ENCODE data around the gene BARHL2.

BARHL2 gene

GRCh38 chr1:90706437-90707362 is 10.4 kb downstream of the BARHL2 start:
- Histone ChIP-seq H3K36me3 (ENCODE audit: insufficient read depth, low read length) (no peaks in the 10 kb centered on the region), H3K27ac (ENCODE audit: low read depth, low read length) (no peak overlapping the region), H3K9me3 (ENCODE audit: low read length) (no peaks in the 10 kb centered on the region), H3K4me3 (ENCODE audit: low read depth in 1 of 2, low read length in 2 of 2) (peak overlapping the region in 1 of 2 donors; percentile 26), H3K27me3 (ENCODE audit: control insufficient read depth in 1 of 2, insufficient read depth in 2 of 2, low read length in 2 of 2) (peaks cover 77 to 83% of the 10 kb centered on the region in 2 donors), H3K9ac (ENCODE audit: low read length) (no peak overlapping the region), H3K4me1 (ENCODE audit: insufficient read depth, low read length) (peaks cover 10% of the 10 kb centered on the region)

DNA sequence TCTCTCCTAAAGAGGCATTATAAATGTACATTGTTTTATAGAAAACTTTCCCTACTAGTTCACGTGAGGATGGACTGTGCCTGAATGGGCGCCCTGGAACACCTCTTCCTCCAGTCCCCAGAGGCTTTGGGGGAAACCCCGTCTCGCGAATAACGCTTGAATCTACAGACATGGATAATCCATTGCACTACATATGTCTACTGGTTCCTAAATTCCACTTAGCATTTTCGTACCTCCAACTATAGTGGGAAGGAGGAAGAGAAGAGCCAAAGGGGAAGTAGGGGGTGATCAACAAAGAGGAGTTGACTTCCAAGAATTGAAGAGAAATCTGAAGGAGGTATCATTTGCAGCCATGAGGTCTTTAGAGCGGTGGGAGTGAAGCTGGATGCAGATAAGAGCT is 11.1 kb downstream of the BARHL2 start:
- no peak overlapping the region for H3K4me3 ChIP-seq (ENCODE audit: low read depth in 1 of 2, low read length in 2 of 2)
- H3K36me3 ChIP-seq (ENCODE audit: insufficient read depth, low read length): no peaks in the 10 kb centered on the region
- H3K4me1 ChIP-seq (ENCODE audit: insufficient read depth, low read length): peaks cover 10% of the 10 kb centered on the region
- no peaks in the 10 kb centered on the region for H3K9me3 ChIP-seq (ENCODE audit: low read length)
- peaks cover 72 to 79% of the 10 kb centered on the region in 2 donors for H3K27me3 ChIP-seq (ENCODE audit: control insufficient read depth in 1 of 2, insufficient read depth in 2 of 2, low read length in 2 of 2)
- H3K27ac ChIP-seq (ENCODE audit: low read depth, low read length): no peak overlapping the region
- H3K9ac ChIP-seq (ENCODE audit: low read length): no peak overlapping the region

- H3K4me3 ChIP-seq (ENCODE audit: low read depth in 1 of 2, low read length in 2 of 2): no peak overlapping the region
- H3K4me1 ChIP-seq (ENCODE audit: insufficient read depth, low read length): peaks cover 10% of the 10 kb centered on the region
- H3K9ac ChIP-seq (ENCODE audit: low read length): no peak overlapping the region
- no peak overlapping the region for H3K27ac ChIP-seq (ENCODE audit: low read depth, low read length)
- H3K27me3 ChIP-seq (ENCODE audit: control insufficient read depth in 1 of 2, insufficient read depth in 2 of 2, low read length in 2 of 2): peaks cover 61 to 67% of the 10 kb centered on the region in 2 donors
- H3K36me3 ChIP-seq (ENCODE audit: insufficient read depth, low read length): no peaks in the 10 kb centered on the region
- H3K9me3 ChIP-seq (ENCODE audit: low read length): no peaks in the 10 kb centered on the region
Measured at GRCh38 chr1:90704817-90705216, 12.3 kb downstream of the BARHL2 start.

GRCh38 chr1:90694846-90695245 is 22.3 kb downstream of the BARHL2 start:
- Histone ChIP-seq H3K27ac (ENCODE audit: low read depth, low read length) (no peak overlapping the region), H3K4me1 (ENCODE audit: insufficient read depth, low read length) (no peaks in the 10 kb centered on the region), H3K36me3 (ENCODE audit: insufficient read depth, low read length) (no peaks in the 10 kb centered on the region), H3K9ac (ENCODE audit: low read length) (no peak overlapping the region), H3K9me3 (ENCODE audit: low read length) (no peaks in the 10 kb centered on the region), H3K27me3 (ENCODE audit: control insufficient read depth in 1 of 2, insufficient read depth in 2 of 2, low read length in 2 of 2) (peaks cover 0 to 4% of the 10 kb centered on the region in 2 donors), H3K4me3 (ENCODE audit: low read depth in 1 of 2, low read length in 2 of 2) (no peak overlapping the region)

GRCh38 chr1:90687747-90688146 is 29.4 kb downstream of the BARHL2 start:
- Histone ChIP-seq H3K9me3 (ENCODE audit: low read length) (no peaks in the 10 kb centered on the region), H3K27ac (ENCODE audit: low read depth, low read length) (no peak overlapping the region), H3K9ac (ENCODE audit: low read length) (no peak overlapping the region), H3K27me3 (ENCODE audit: control insufficient read depth in 1 of 2, insufficient read depth in 2 of 2, low read length in 2 of 2) (no peaks in the 10 kb centered on the region), H3K4me3 (ENCODE audit: low read depth in 1 of 2, low read length in 2 of 2) (no peak overlapping the region), H3K4me1 (ENCODE audit: insufficient read depth, low read length) (no peaks in the 10 kb centered on the region), H3K36me3 (ENCODE audit: insufficient read depth, low read length) (no peaks in the 10 kb centered on the region)

GRCh38 chr1:90675161-90675847 is 41.8 kb downstream of the BARHL2 start:
- H3K9me3 ChIP-seq (ENCODE audit: low read length): no peaks in the 10 kb centered on the region
- H3K27me3 ChIP-seq (ENCODE audit: control insufficient read depth in 1 of 2, insufficient read depth in 2 of 2, low read length in 2 of 2): no peaks in the 10 kb centered on the region
- no peak overlapping the region for H3K9ac ChIP-seq (ENCODE audit: low read length)
- no peak overlapping the region for H3K27ac ChIP-seq (ENCODE audit: low read depth, low read length)
- no peaks in the 10 kb centered on the region for H3K36me3 ChIP-seq (ENCODE audit: insufficient read depth, low read length)
- H3K4me3 ChIP-seq (ENCODE audit: low read depth in 1 of 2, low read length in 2 of 2): no peak overlapping the region
- no peaks in the 10 kb centered on the region for H3K4me1 ChIP-seq (ENCODE audit: insufficient read depth, low read length)

DNA sequence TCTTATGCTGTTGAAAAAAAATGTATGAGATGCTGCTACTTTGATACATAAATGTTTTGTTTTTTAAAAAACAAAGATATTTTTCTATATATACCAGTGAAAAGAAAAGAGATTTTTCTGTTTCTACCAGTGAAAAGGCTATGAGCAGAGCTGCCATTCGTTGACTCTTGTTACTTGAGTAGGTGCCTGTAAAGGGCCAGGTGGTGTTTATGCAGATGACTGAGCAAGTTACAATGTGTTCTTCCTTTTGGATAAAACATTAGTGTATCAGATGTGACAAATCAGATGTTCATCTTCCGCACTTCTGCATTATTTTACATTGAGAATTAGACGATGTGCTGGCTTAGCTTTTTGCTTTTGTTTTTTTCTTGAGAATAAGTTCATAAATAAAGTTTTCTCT is 45.4 kb downstream of the BARHL2 start:
- Histone ChIP-seq H3K9me3 (ENCODE audit: low read length) (no peaks in the 10 kb centered on the region), H3K27me3 (ENCODE audit: control insufficient read depth in 1 of 2, insufficient read depth in 2 of 2, low read length in 2 of 2) (no peaks in the 10 kb centered on the region), H3K4me1 (ENCODE audit: insufficient read depth, low read length) (no peaks in the 10 kb centered on the region), H3K27ac (ENCODE audit: low read depth, low read length) (no peak overlapping the region), H3K9ac (ENCODE audit: low read length) (no peak overlapping the region), H3K4me3 (ENCODE audit: low read depth in 1 of 2, low read length in 2 of 2) (no peak overlapping the region), H3K36me3 (ENCODE audit: insufficient read depth, low read length) (no peaks in the 10 kb centered on the region)

GRCh38 chr1:90671251-90671650 is 45.9 kb downstream of the BARHL2 start:
- no peak overlapping the region for H3K27ac ChIP-seq (ENCODE audit: low read depth, low read length)
- no peak overlapping the region for H3K4me3 ChIP-seq (ENCODE audit: low read depth in 1 of 2, low read length in 2 of 2)
- no peaks in the 10 kb centered on the region for H3K36me3 ChIP-seq (ENCODE audit: insufficient read depth, low read length)
- H3K4me1 ChIP-seq (ENCODE audit: insufficient read depth, low read length): no peaks in the 10 kb centered on the region
- no peaks in the 10 kb centered on the region for H3K9me3 ChIP-seq (ENCODE audit: low read length)
- no peaks in the 10 kb centered on the region for H3K27me3 ChIP-seq (ENCODE audit: control insufficient read depth in 1 of 2, insufficient read depth in 2 of 2, low read length in 2 of 2)
- no peak overlapping the region for H3K9ac ChIP-seq (ENCODE audit: low read length)

Data from muscle layer of colon (tissue), 2 donors.